Osteoblast (primary cell): ENCODE measurements around the gene CELA2A. TPM values are rescaled to one million over a fixed set of nuclear protein-coding genes. Genes with fewer than 3 reads are reported as not detected.

Experiments used
- DNase-seq: peaks from one replicate; pipeline ENCODE4 v3.0.0; 2011; ENCODE audit warnings: low spot score, mixed read lengths; ENCODE audit not compliant: insufficient read length; ENCODE audit errors: missing footprints
- H2AFZ ChIP-seq: 2 replicates; pipeline ENCODE4 v1.6.0; 2011; ENCODE audit warnings: mild to moderate bottlenecking, low read length
- H3K27ac ChIP-seq: 2 replicates; pipeline ENCODE4 v1.5.1; 2011; ENCODE audit warnings: mild to moderate bottlenecking, low read depth, low read length, moderate library complexity
- H3K27me3 ChIP-seq: 2 replicates; pipeline ENCODE4 v1.6.0; 2012; ENCODE audit warnings: mild to moderate bottlenecking, control low read depth, inconsistent platforms, low read length, moderate library complexity; ENCODE audit not compliant: insufficient read depth
- H3K36me3 ChIP-seq: 2 replicates; pipeline ENCODE4 v1.5.1; 2011; ENCODE audit warnings: mild to moderate bottlenecking, low read length, control low read depth, moderate library complexity; ENCODE audit not compliant: insufficient read depth
- H3K4me1 ChIP-seq: 2 replicates; pipeline ENCODE4 v1.5.1; 2011; ENCODE audit warnings: mild to moderate bottlenecking, low read length, control low read depth, moderate library complexity; ENCODE audit not compliant: insufficient read depth
- H3K4me2 ChIP-seq: 2 replicates; pipeline ENCODE4 v1.6.0; 2011; ENCODE audit warnings: mild to moderate bottlenecking, low read length; ENCODE audit not compliant: insufficient read depth
- H3K4me3 ChIP-seq: fragments of 200-600 bp; sonication (generic); 3 replicates; pipeline ENCODE4 v1.5.1; 2012; ENCODE audit warnings: mild to moderate bottlenecking, low read length, inconsistent platforms; ENCODE audit not compliant: insufficient read depth
- H3K79me2 ChIP-seq: 2 replicates; pipeline ENCODE4 v1.6.0; 2012; ENCODE audit warnings: mild to moderate bottlenecking, low read length, control low read depth, inconsistent platforms; ENCODE audit not compliant: insufficient read depth
- H3K9me3 ChIP-seq: 2 replicates; pipeline ENCODE4 v1.5.1; 2011; ENCODE audit warnings: low read depth, low read length, control low read depth
- H4K20me1 ChIP-seq: 2 replicates; pipeline ENCODE4 v1.6.0; 2012; ENCODE audit warnings: mild to moderate bottlenecking, low read length, control low read depth; ENCODE audit not compliant: insufficient read depth
- total RNA-seq: library from RNA; depleted of rRNA; stranded (reverse); fragments of >200 nt; gene quantifications from 2 replicates; pipeline ENCODE4 v1.2.3, GENCODE V29; 2012
- TF ChIP-seq, protein P1 (sequence below): IDR thresholded peaks from 2 replicates; pipeline ENCODE4 v1.5.1; 2011; ENCODE audit warnings: mild to moderate bottlenecking, low read depth, low read length, moderate library complexity; ENCODE audit errors: extremely low read depth

CELA2A gene
- total RNA-seq, 1 donor = not detected

DNA sequence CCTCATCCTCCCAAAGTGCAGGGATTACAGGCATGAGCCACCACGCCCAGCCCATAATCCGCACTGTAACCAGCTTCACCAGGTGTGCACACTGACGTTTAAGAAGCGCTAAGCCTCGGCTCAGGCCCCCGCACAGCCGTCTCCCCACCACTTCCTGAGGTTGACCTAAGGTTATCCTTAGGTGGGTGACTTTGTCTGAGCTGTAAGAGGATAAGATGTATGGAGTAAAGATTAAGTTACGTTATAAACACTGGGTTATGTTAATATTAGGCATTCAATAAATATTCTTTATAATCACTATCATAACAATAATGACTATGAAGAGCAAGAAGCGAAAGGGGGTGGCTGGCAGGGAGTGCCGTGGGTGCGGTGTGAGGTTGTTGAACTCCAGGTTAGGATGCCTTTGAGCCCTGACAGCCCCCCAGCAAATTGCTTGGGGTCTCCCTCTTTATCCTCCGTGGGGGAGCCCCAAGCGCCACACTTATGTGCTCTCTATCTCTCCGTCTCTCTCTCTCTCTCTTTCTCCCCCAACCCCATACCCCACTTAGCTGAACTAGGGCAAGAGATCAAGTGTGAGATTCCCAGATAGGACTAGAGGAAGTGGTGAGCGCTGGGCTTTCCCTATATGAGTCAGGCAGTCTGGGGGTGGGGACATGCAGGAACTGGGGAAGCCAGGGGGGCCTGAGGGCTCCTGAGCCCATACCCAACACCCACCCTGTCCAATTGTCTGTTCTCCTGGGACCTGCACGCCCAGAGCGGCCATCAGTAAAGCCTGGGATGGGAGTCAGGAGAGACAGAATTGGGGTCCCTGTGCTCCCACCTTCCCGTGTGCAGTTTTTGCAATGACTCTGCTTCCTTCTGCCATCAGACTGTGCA lies 39.2 kb upstream of the CELA2A start:
- H2AFZ ChIP-seq = no peak overlapping the region
- H3K27me3 ChIP-seq = no peaks in the 10 kb centered on the region
- peaks cover 51% of the 10 kb centered on the region for H4K20me1 ChIP-seq
- peak overlapping the region; percentile 67 for H3K27ac ChIP-seq
- no peaks in the 10 kb centered on the region for H3K9me3 ChIP-seq
- peak; percentile 96 for DNase-seq
- peaks cover 32% of the 10 kb centered on the region for H3K4me1 ChIP-seq
- H3K79me2 ChIP-seq = peaks cover 88% of the 10 kb centered on the region
- H3K4me3 ChIP-seq = peak overlapping the region; percentile 39
- peak overlapping the region; percentile 51 for H3K4me2 ChIP-seq
- H3K36me3 ChIP-seq = peaks cover 14% of the 10 kb centered on the region
- TF ChIP-seq, protein P1, sequence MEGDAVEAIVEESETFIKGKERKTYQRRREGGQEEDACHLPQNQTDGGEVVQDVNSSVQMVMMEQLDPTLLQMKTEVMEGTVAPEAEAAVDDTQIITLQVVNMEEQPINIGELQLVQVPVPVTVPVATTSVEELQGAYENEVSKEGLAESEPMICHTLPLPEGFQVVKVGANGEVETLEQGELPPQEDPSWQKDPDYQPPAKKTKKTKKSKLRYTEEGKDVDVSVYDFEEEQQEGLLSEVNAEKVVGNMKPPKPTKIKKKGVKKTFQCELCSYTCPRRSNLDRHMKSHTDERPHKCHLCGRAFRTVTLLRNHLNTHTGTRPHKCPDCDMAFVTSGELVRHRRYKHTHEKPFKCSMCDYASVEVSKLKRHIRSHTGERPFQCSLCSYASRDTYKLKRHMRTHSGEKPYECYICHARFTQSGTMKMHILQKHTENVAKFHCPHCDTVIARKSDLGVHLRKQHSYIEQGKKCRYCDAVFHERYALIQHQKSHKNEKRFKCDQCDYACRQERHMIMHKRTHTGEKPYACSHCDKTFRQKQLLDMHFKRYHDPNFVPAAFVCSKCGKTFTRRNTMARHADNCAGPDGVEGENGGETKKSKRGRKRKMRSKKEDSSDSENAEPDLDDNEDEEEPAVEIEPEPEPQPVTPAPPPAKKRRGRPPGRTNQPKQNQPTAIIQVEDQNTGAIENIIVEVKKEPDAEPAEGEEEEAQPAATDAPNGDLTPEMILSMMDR = no peak

GRCh38 chr1:15418806-15419515 lies 37.6 kb upstream of the CELA2A start:
- H3K27ac ChIP-seq = peak overlapping the region; percentile 12
- TF ChIP-seq, protein P1 = no peak
- no peaks in the 10 kb centered on the region for H3K27me3 ChIP-seq
- DNase-seq = peak; percentile 73
- no peak overlapping the region for H3K4me2 ChIP-seq
- no peak overlapping the region for H2AFZ ChIP-seq
- peaks cover 7% of the 10 kb centered on the region for H3K36me3 ChIP-seq
- H3K79me2 ChIP-seq = peaks cover 86% of the 10 kb centered on the region
- H3K4me1 ChIP-seq = peaks cover 28% of the 10 kb centered on the region
- peaks cover 46% of the 10 kb centered on the region for H4K20me1 ChIP-seq
- H3K9me3 ChIP-seq = no peaks in the 10 kb centered on the region
- no peak overlapping the region for H3K4me3 ChIP-seq

GRCh38 chr1:15420853-15421465 lies 35.6 kb upstream of the CELA2A start:
- H3K27ac ChIP-seq = no peak overlapping the region
- H3K9me3 ChIP-seq = no peaks in the 10 kb centered on the region
- peaks cover 84% of the 10 kb centered on the region for H3K79me2 ChIP-seq
- H3K4me1 ChIP-seq = peaks cover 24% of the 10 kb centered on the region
- H3K4me2 ChIP-seq = no peak overlapping the region
- H3K27me3 ChIP-seq = no peaks in the 10 kb centered on the region
- no peak overlapping the region for H3K4me3 ChIP-seq
- peaks cover 52% of the 10 kb centered on the region for H4K20me1 ChIP-seq
- TF ChIP-seq, protein P1 = no peak
- H3K36me3 ChIP-seq = no peaks in the 10 kb centered on the region
- DNase-seq = peak; percentile 71
- no peak overlapping the region for H2AFZ ChIP-seq
